H1 (cell line): Measurements from ENCODE around the gene IL31. TPM values are rescaled to one million over a fixed set of nuclear protein-coding genes. Genes with fewer than 3 reads are reported as not detected.

ENCODE experiments used
- JUN ChIP-seq: IDR thresholded peaks from 2 replicates; pipeline ENCODE4 v1.6.1; 2011; ENCODE audit warnings: low read depth, mild to moderate bottlenecking, improper control_type of control experiment, low read length
- KDM5A ChIP-seq: fragments of 200-600 bp; IDR thresholded peaks from 2 replicates; pipeline ENCODE4 v1.7.1; 2012; ENCODE audit warnings: mild to moderate bottlenecking, low read length, inconsistent platforms, mixed read lengths
- polyA plus RNA-seq, 7 experiments: library from polyadenylated mRNA; depleted of rRNA in 3 of 7; stranded (reverse) in 5 of 7; unstranded in 2 of 7; fragments of >200 nt in 5 of 7; fragments of 200-250 nt in 2 of 7; gene quantifications; 1 replicate in 5 of 7; 2 replicates in 1 of 7; 4 replicates in 1 of 7; pipeline versions ENCODE4 v1.2.1 to v1.2.3, GENCODE V29; 2011 to 2013; ENCODE audit warnings: missing spikeins in 2 of 7, mixed read lengths in 2 of 7
- total RNA-seq: library from RNA; stranded (reverse); fragmentation: NEBNext Ultra II Directional; extraction: Animal tissue kit (Norgen Biotek cat#: 25700); gene quantifications from 2 replicates; pipeline ENCODE4 v1.2.1, GENCODE V29; 2021

The IL31 gene
- total and polyA plus RNA-seq, 2 of the 8 experiments (the other 6 are each of a cell fraction or from before 2014, with no cell fraction given): not detected

GRCh38 chr12:122215771-122216170 is 41.8 kb upstream of the IL31 start (continued):
- TF ChIP-seq KDM5A (no peak), JUN (no peak)
